ENCODE data around the gene NECAP2.
"Not testable (repeated sequence)": the region's sequence is repeated elsewhere in the genome, so short reads cannot be mapped to it uniquely, and the experiment has no call there.

NECAP2 gene

GRCh38 chr1:16500466-16500865, 59.9 kb downstream of the NECAP2 start:
- FAIRE-seq, result not testable (repeated sequence)

DNA sequence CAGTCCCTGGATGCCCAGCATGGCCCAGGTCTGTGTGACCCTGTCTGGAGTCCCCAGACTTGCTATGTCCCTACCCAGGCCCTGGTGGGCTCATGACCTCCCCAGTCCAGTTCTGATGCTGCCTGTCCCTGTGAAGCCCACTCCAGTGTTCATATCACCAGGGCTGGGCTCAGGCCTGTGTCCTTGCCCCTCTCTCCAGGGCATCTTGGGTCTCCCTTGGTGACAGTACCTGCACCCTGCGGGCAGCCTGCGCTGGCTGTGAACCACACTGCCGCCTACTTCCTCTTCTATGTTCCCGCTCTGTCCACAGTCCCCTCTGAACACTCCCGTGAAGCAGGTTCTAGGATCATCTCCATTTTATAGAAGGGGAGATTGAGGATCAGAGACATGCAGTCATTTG, 60.5 kb downstream of the NECAP2 start:
- not testable (repeated sequence) for FAIRE-seq

DNA sequence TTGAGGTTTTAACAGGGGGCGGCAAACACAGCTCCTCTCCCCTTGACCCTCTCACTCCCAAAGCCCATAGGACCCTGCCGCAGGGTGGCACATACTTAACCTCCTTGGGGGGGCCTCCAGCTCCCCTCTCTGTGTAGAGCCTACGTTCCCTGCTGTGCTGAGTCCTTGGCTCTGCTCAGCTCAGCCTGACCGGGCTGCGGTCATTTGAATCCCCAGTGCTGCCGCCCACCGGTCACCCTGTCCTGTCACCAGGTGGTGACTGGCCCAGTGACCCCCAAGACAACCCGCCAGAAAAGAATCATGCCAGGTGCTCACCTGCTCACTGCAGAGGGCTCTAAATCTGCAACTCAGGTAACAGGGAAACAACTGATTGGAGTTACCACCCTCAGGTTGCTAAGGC, 60.9 kb downstream of the NECAP2 start:
- not testable (repeated sequence) for FAIRE-seq

DNA sequence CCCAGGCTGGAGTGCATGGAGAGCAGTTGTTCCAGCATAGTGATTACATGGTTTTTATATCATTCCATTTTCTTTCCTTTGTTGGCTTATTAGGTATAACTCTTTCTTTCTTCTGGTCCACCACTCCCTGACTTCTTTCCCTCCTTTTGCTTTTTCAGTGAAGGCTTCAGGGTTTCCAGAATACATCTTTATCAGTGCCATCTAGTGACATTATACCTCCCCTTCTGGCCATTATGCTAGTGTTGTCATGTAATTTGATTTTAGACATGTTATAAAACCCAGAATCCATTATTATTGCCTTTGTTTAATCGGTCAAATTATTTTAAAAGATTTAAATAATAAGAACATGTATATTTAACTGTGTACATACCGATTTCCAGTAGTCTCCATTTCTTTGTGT, 63.0 kb downstream of the NECAP2 start:
- no peak for FAIRE-seq

DNA sequence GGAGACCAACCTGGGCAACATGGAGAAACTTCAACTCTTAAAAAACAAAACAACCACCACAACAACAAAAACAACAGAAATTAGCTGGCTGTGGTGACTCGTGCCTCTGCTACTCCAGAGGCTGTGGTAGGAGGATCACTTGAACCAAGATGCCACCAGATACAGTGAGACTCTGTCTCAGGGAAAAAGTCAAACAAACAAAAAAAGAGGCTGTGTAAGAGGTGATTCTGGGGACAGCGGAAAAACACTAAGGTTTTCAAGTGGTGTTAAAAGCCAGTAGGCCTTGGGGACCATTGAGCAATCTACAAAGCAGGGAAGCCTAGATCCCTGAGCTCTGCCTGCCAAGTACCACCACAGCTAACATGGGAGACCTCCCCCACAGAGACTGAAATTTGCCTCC, 65.3 kb downstream of the NECAP2 start:
- not testable (repeated sequence) for FAIRE-seq

- not testable (repeated sequence) for FAIRE-seq
These were observed 66.0 kb downstream of the NECAP2 start for GRCh38 chr1:16506364-16507136.

- not testable (repeated sequence) for FAIRE-seq
These were observed 68.4 kb downstream of the NECAP2 start for GRCh38 chr1:16508861-16509445.
